ENCODE results near the gene DPH7. TPM values are rescaled to one million over a fixed set of nuclear protein-coding genes. Genes with fewer than 3 reads are reported as not detected.

Gene DPH7
- total RNA-seq, 1 donor, result 20.3 TPM

- Histone ChIP-seq H2AFZ (ENCODE audit: low read length) (no peak overlapping the region), H3K27ac (ENCODE audit: low read depth, low read length) (no peak overlapping the region), H3K4me3 (ENCODE audit: insufficient read depth, low read length) (no peak overlapping the region), H4K20me1 (ENCODE audit: insufficient read depth, low read length) (peaks cover 32% of the 10 kb centered on the region), H3K4me1 (ENCODE audit: insufficient read depth, low read length) (peaks cover 25% of the 10 kb centered on the region), H3K4me2 (ENCODE audit: insufficient read depth, low read length) (peak overlapping the region; percentile 80), H3K9me3 (ENCODE audit: low read depth, low read length) (no peaks in the 10 kb centered on the region), H3K36me3 (ENCODE audit: insufficient read depth, low read length) (peaks cover 7% of the 10 kb centered on the region), H3K79me2 (ENCODE audit: insufficient read depth, low read length) (peaks cover 81% of the 10 kb centered on the region), H3K27me3 (ENCODE audit: insufficient read depth, low read length) (no peaks in the 10 kb centered on the region)
- peak; percentile 19 for DNase-seq (ENCODE audit: insufficient read length, low spot score, missing footprints)
- TF ChIP-seq, protein P1, sequence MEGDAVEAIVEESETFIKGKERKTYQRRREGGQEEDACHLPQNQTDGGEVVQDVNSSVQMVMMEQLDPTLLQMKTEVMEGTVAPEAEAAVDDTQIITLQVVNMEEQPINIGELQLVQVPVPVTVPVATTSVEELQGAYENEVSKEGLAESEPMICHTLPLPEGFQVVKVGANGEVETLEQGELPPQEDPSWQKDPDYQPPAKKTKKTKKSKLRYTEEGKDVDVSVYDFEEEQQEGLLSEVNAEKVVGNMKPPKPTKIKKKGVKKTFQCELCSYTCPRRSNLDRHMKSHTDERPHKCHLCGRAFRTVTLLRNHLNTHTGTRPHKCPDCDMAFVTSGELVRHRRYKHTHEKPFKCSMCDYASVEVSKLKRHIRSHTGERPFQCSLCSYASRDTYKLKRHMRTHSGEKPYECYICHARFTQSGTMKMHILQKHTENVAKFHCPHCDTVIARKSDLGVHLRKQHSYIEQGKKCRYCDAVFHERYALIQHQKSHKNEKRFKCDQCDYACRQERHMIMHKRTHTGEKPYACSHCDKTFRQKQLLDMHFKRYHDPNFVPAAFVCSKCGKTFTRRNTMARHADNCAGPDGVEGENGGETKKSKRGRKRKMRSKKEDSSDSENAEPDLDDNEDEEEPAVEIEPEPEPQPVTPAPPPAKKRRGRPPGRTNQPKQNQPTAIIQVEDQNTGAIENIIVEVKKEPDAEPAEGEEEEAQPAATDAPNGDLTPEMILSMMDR (IDR thresholded peaks at IDR 0.05; ENCODE audit: extremely low read depth, low read depth, low read length), result no peak
Observed at GRCh38 chr9:137620581-137620980, 41.9 kb upstream of the DPH7 start.

DNA sequence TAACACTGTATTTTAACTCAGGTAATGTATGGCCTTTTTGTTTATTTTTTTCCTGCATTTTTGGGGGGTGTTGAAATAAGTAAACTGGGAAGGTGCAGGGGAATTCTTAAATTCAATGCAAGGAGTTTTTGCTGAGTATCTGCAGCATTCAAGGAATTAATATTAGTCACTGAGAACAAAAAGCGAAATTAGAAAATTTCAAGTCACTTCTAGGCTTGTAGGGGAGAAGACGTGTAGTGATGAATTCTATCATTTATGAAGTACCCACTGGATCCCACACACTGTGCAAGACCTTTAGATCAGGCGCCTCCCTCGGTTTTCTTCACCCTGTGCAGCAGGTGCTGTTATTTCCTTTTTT lies 41.3 kb upstream of the DPH7 start:
- Histone ChIP-seq H3K4me3 (ENCODE audit: insufficient read depth, low read length) (peak overlapping the region; percentile 84), H2AFZ (ENCODE audit: low read length) (no peak overlapping the region), H4K20me1 (ENCODE audit: insufficient read depth, low read length) (peaks cover 29% of the 10 kb centered on the region), H3K4me2 (ENCODE audit: insufficient read depth, low read length) (peak overlapping the region; percentile 80), H3K4me1 (ENCODE audit: insufficient read depth, low read length) (peaks cover 25% of the 10 kb centered on the region), H3K79me2 (ENCODE audit: insufficient read depth, low read length) (peaks cover 77% of the 10 kb centered on the region), H3K27ac (ENCODE audit: low read depth, low read length) (peak overlapping the region; percentile 64), H3K27me3 (ENCODE audit: insufficient read depth, low read length) (no peaks in the 10 kb centered on the region), H3K9me3 (ENCODE audit: low read depth, low read length) (no peaks in the 10 kb centered on the region), H3K36me3 (ENCODE audit: insufficient read depth, low read length) (peaks cover 9% of the 10 kb centered on the region)
- peak; percentile 58 for DNase-seq (ENCODE audit: insufficient read length, low spot score, missing footprints)
- TF ChIP-seq, protein P1 (IDR thresholded peaks at IDR 0.05; ENCODE audit: extremely low read depth, low read depth, low read length), result no peak

DNA sequence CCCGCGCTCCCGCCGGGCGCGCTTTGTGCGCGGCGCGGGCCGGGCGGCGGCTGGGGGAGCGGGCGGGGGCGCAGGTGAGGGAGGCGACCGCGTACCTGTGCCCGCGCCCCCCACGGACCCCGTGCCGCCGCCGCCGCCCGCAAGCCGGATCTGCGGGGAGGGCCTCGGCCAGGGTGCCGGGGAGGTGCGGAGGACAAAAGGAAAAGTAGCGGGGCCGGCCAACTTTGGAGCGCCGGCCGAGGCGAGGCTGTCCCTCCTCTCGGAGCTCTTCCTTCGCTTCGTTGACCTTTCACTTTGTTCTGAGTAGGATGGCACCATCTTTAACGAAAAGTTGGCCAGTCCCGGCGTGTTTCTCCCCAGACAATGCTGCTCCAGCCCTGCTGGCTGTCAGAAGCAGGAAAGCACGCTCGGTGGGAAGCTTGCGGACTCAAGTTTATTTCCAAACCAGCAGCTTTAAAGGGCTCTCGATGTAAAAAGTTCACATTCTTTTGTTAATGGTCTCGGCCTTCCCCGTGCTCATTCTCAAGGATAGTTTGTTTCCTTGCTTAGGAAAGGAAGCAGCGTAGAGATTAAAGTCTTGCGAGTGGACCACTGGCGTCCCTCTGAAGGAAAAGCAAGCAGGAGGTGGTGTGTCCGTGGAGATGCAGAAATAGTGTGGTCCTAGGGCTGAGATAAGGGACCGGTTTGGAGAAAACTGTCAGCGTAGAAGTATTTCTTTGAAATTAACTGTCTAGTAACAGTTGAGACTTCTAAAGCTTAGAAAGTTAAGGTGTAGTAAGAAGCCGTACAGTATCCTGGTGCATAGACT lies 40.7 kb upstream of the DPH7 start:
- Histone ChIP-seq H3K4me1 (ENCODE audit: insufficient read depth, low read length) (peaks cover 25% of the 10 kb centered on the region), H3K4me2 (ENCODE audit: insufficient read depth, low read length) (peak overlapping the region; percentile 80), H3K79me2 (ENCODE audit: insufficient read depth, low read length) (peaks cover 71% of the 10 kb centered on the region), H3K27me3 (ENCODE audit: insufficient read depth, low read length) (no peaks in the 10 kb centered on the region), H3K36me3 (ENCODE audit: insufficient read depth, low read length) (peaks cover 9% of the 10 kb centered on the region), H3K27ac (ENCODE audit: low read depth, low read length) (peak overlapping the region; percentile 64), H3K9me3 (ENCODE audit: low read depth, low read length) (no peaks in the 10 kb centered on the region), H4K20me1 (ENCODE audit: insufficient read depth, low read length) (peaks cover 27% of the 10 kb centered on the region), H3K4me3 (ENCODE audit: insufficient read depth, low read length) (peak overlapping the region; percentile 84), H2AFZ (ENCODE audit: low read length) (peak overlapping the region; percentile 79)
- DNase-seq (ENCODE audit: insufficient read length, low spot score, missing footprints), result peak; percentile 98
- TF ChIP-seq, protein P1 (IDR thresholded peaks at IDR 0.05; ENCODE audit: extremely low read depth, low read depth, low read length), result no peak
